ENCODE data around the gene S100PBP.

The S100PBP gene

DNA sequence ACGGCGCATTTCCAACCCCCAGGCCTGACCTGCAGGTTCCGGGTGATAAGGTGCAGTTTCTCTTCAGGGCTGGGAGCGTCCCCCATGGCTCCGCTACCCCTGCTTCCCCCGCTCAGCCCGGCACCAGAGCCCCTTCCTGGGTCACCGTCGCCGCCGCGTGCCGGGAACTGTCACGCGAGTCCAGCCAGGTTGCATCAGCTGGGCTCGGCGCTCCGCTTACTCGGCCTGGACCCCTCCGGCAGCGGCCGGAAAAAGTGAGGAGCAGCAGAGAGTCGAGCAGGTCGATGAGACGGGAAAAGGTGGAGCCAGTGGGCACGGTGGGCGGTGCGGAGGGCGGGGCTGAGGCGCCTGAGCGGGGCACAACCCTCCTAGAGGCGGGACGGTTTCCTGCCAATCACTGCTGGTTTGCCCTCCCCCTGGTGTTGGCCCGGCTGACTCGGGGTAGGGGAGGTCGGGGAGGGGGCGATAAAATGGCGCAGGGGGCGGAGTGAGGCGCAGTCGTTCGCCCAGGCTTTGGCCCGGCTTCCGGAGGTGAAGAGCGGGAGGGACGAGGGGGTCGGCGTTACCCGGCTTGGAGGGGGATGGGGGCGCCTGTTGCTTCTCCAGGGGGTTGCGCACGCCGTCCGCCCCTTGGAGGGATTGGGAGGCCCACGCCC is at the start of gene S100PBP, which contains the start of gene YARS1:
Gene S100PBP (plus strand): TSS at position 495 of the 656 bp plus-strand sequence. CDS start 8,447 bp downstream, outside the sequence.
Gene YARS1 (minus strand): TSS at position 200 of the 656 bp plus-strand sequence. CDS start 114 bp downstream, at position 86.
- Histone ChIP-seq H3K9me3 (ENCODE audit: control insufficient read depth, insufficient read depth, low read length) (no peaks in the 10 kb centered on the region), H3K9ac (ENCODE audit: low read depth, low read length) (peak within 1 kb of the TSS; percentile 98), H3K27me3 (ENCODE audit: control insufficient read depth, insufficient read depth, low read length) (no peaks in the 10 kb centered on the region), H3K4me1 (ENCODE audit: control insufficient read depth, insufficient read depth, low read length) (peaks cover 9% of the 10 kb centered on the region), H3K4me3 (ENCODE audit: low read depth, low read length) (peak within 1 kb of the TSS; percentile 95), H3K36me3 (ENCODE audit: control insufficient read depth, insufficient read depth, low read length) (peaks cover 13% of the 10 kb centered on the region), H3K27ac (ENCODE audit: low read depth, low read length) (peak within 1 kb of the TSS; percentile 99)

DNA sequence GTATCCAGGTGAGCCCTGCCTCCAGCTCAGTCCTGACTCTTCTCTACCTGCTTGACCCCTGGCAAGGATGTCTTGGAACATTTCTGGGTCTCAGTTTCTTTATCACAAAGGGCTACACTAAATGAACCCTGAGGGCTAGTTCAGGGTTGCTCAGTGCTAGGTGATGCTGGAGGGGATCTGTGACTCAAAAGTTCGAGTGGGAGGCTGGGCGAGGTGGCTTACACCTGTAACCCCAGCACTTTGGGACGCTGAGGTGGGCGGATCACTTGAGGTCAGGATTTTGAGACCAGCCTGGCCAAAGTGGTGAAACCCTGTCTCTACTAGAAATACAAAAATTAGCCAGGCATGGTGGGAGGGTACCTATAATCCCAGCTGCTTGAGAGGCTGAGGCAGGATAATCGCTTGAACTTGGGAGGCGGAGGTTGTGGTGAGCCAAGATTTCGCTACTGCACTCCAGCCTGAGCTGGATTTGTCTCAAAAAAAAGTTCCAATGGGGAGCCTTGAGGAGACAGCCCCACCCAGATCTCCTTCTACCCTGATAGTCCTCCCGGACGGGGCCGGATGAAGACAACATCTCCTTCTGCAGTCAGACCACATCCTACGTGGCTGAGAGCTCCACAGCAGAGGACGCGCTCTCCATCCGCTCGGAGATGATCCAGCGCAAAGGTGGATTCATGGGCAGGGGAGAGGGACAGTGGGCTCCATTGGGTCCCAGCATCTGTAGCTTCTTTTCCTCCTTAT is 49.2 kb upstream of the S100PBP start:
- Histone ChIP-seq H3K4me1 (ENCODE audit: control insufficient read depth, insufficient read depth, low read length) (peaks cover 24% of the 10 kb centered on the region), H3K27ac (ENCODE audit: low read depth, low read length) (no peak overlapping the region)

DNA sequence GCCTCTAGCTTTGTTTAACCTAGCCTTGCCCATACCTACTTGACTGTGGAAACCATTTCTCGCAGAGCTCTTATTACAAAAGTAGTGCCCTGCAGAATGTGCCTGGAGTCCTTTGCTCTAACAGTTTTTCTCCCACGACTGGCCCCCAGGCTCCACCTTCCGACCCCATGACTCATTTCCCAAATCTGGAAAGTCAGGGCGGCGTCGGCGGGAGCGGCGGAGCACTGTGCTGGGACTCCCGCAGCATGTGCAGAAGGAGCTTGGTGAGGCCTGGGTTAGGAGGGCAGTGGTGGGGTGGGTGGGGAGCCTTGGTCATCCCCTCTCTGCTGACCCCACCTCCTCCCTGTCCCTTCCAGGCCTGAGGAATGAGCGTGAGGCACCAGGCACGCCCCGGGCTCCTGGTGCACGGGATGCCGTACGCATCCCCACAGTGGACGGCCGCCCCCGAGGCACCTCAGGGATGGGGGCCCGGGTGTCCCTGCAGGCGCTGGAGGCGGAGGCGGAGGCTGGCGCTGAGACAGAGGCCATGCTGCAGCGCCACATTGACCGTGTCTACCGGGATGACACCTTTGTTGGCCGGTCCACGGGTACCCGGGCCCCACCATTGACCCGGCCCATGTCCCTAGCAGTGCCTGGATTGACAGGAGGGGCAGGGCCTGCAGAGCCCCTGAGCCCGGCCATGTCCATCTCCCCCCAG is 47.8 kb upstream of the S100PBP start:
- Histone ChIP-seq H3K9ac (ENCODE audit: low read depth, low read length) (no peak overlapping the region), H3K4me3 (ENCODE audit: low read depth, low read length) (no peak overlapping the region), H3K9me3 (ENCODE audit: control insufficient read depth, insufficient read depth, low read length) (no peaks in the 10 kb centered on the region), H3K27ac (ENCODE audit: low read depth, low read length) (no peak overlapping the region), H3K4me1 (ENCODE audit: control insufficient read depth, insufficient read depth, low read length) (peaks cover 22% of the 10 kb centered on the region), H3K36me3 (ENCODE audit: control insufficient read depth, insufficient read depth, low read length) (peaks cover 54% of the 10 kb centered on the region), H3K27me3 (ENCODE audit: control insufficient read depth, insufficient read depth, low read length) (no peaks in the 10 kb centered on the region)

More for the DNA sequence above, 49.2 kb upstream of the S100PBP start:
- H3K9me3 ChIP-seq (ENCODE audit: control insufficient read depth, insufficient read depth, low read length): no peaks in the 10 kb centered on the region
- no peak overlapping the region for H3K4me3 ChIP-seq (ENCODE audit: low read depth, low read length)
- H3K36me3 ChIP-seq (ENCODE audit: control insufficient read depth, insufficient read depth, low read length): peaks cover 40% of the 10 kb centered on the region
- H3K9ac ChIP-seq (ENCODE audit: low read depth, low read length): no peak overlapping the region
- H3K27me3 ChIP-seq (ENCODE audit: control insufficient read depth, insufficient read depth, low read length): no peaks in the 10 kb centered on the region

DNA sequence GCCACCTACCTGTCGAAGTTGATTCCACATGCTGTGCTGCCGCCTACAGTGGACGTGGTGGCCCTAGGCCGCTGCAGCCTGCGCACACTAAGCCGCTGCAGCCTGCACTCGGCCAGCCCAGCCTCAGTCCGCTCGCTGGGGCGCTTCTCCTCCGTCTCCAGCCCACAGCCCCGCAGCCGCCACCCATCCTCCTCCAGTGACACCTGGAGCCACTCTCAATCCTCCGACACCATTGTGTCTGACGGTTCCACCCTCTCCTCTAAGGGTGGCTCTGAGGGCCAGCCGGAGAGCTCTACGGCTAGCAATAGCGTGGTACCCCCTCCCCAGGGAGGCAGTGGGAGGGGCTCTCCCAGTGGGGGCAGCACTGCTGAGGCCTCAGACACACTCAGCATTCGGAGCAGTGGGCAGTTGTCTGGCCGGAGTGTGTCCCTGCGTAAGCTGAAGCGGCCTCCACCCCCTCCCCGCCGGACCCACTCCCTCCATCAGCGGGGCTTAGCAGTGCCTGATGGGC is 47.2 kb upstream of the S100PBP start:
- Histone ChIP-seq H3K4me1 (ENCODE audit: control insufficient read depth, insufficient read depth, low read length) (peaks cover 16% of the 10 kb centered on the region), H3K9me3 (ENCODE audit: control insufficient read depth, insufficient read depth, low read length) (no peaks in the 10 kb centered on the region), H3K36me3 (ENCODE audit: control insufficient read depth, insufficient read depth, low read length) (peaks cover 60% of the 10 kb centered on the region), H3K27ac (ENCODE audit: low read depth, low read length) (no peak overlapping the region), H3K27me3 (ENCODE audit: control insufficient read depth, insufficient read depth, low read length) (no peaks in the 10 kb centered on the region), H3K4me3 (ENCODE audit: low read depth, low read length) (no peak overlapping the region), H3K9ac (ENCODE audit: low read depth, low read length) (no peak overlapping the region)

DNA sequence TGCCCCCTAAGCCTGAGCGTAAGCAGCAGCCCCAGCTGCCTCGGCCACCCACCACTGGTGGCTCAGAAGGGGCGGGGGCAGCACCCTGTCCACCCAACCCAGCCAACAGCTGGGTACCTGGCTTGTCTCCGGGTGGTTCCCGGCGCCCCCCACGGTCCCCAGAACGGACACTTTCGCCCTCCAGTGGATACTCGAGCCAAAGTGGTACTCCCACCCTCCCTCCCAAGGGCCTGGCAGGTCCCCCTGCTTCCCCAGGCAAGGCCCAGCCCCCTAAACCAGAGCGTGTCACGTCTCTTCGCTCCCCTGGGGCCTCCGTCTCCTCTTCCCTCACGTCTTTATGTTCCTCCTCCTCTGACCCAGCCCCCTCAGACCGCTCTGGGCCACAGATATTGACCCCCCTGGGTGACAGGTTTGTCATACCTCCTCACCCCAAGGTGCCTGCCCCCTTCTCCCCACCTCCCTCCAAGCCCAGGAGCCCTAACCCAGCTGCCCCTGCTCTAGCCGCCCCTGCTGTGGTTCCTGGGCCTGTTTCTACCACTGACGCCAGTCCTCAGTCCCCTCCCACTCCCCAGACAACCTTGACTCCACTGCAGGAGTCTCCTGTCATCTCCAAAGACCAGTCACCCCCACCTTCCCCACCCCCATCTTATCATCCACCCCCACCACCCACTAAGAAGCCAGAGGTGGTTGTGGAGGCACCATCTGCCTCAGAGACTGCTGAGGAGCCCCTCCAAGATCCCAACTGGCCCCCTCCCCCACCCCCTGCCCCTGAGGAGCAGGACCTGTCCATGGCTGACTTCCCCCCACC is 46.5 kb upstream of the S100PBP start:
- Histone ChIP-seq H3K4me1 (ENCODE audit: control insufficient read depth, insufficient read depth, low read length) (peaks cover 18% of the 10 kb centered on the region), H3K27me3 (ENCODE audit: control insufficient read depth, insufficient read depth, low read length) (no peaks in the 10 kb centered on the region), H3K36me3 (ENCODE audit: control insufficient read depth, insufficient read depth, low read length) (peaks cover 66% of the 10 kb centered on the region), H3K27ac (ENCODE audit: low read depth, low read length) (no peak overlapping the region), H3K9me3 (ENCODE audit: control insufficient read depth, insufficient read depth, low read length) (no peaks in the 10 kb centered on the region), H3K9ac (ENCODE audit: low read depth, low read length) (no peak overlapping the region), H3K4me3 (ENCODE audit: low read depth, low read length) (no peak overlapping the region)

DNA sequence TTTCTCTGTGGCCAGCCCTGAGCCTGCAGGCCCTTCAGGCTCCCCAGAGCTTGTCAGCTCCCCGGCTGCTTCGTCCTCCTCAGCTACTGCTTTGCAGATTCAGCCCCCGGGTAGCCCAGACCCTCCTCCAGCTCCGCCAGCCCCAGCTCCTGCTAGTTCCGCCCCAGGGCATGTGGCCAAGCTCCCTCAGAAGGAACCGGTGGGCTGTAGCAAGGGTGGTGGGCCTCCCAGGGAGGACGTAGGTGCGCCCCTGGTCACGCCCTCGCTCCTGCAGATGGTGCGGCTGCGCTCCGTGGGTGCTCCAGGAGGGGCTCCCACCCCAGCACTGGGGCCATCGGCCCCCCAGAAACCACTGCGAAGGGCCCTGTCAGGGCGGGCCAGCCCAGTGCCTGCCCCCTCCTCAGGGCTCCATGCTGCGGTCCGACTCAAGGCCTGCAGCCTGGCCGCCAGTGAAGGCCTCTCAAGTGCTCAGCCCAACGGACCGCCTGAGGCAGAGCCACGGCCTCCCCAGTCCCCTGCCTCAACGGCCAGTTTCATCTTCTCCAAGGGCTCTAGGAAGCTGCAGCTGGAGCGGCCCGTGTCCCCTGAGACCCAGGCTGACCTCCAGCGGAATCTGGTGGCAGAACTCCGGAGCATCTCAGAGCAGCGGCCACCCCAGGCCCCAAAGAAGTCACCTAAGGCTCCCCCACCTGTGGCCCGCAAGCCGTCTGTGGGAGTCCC is 45.7 kb upstream of the S100PBP start:
- Histone ChIP-seq H3K9me3 (ENCODE audit: control insufficient read depth, insufficient read depth, low read length) (no peaks in the 10 kb centered on the region), H3K27ac (ENCODE audit: low read depth, low read length) (no peak overlapping the region), H3K4me1 (ENCODE audit: control insufficient read depth, insufficient read depth, low read length) (peaks cover 10% of the 10 kb centered on the region), H3K9ac (ENCODE audit: low read depth, low read length) (no peak overlapping the region), H3K4me3 (ENCODE audit: low read depth, low read length) (no peak overlapping the region), H3K36me3 (ENCODE audit: control insufficient read depth, insufficient read depth, low read length) (peaks cover 74% of the 10 kb centered on the region), H3K27me3 (ENCODE audit: control insufficient read depth, insufficient read depth, low read length) (no peaks in the 10 kb centered on the region)

DNA sequence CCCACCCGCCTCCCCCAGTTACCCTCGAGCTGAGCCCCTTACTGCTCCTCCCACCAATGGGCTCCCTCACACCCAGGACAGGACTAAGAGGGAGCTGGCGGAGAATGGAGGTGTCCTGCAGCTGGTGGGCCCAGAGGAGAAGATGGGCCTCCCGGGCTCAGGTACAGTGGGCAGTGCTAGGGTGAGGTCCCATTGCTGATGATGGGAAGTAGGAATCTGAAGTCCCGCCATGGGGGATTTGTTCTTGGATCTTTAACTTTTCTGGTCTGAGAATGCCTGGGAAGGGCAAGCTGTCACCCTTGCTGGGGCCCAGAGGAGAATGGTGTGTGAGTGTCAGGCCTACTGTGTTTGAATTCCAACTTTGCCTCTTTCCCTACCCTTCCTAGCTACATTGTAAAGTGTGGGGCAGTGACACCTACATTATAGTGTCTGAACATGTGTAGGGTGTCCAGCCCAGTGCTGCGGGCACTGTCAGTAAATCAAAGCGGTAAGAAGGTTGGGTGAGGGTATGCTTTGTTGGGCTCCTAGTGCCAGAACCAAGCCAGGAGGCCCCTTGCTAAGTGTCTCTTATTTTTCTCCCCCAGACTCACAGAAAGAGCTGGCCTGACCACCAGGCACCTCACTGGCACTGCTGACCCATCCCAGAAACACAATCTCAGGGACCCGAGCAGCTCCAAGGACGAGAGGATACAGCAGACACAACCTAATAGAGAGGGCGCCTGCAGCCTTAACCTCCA is 45.0 kb upstream of the S100PBP start:
- Histone ChIP-seq H3K4me1 (ENCODE audit: control insufficient read depth, insufficient read depth, low read length) (peaks cover 4% of the 10 kb centered on the region; the same call in 1 of the 2 replicates), H3K4me3 (ENCODE audit: low read depth, low read length) (no peak overlapping the region), H3K9ac (ENCODE audit: low read depth, low read length) (no peak overlapping the region), H3K27ac (ENCODE audit: low read depth, low read length) (no peak overlapping the region), H3K36me3 (ENCODE audit: control insufficient read depth, insufficient read depth, low read length) (peaks cover 80% of the 10 kb centered on the region), H3K9me3 (ENCODE audit: control insufficient read depth, insufficient read depth, low read length) (no peaks in the 10 kb centered on the region), H3K27me3 (ENCODE audit: control insufficient read depth, insufficient read depth, low read length) (no peaks in the 10 kb centered on the region)

DNA sequence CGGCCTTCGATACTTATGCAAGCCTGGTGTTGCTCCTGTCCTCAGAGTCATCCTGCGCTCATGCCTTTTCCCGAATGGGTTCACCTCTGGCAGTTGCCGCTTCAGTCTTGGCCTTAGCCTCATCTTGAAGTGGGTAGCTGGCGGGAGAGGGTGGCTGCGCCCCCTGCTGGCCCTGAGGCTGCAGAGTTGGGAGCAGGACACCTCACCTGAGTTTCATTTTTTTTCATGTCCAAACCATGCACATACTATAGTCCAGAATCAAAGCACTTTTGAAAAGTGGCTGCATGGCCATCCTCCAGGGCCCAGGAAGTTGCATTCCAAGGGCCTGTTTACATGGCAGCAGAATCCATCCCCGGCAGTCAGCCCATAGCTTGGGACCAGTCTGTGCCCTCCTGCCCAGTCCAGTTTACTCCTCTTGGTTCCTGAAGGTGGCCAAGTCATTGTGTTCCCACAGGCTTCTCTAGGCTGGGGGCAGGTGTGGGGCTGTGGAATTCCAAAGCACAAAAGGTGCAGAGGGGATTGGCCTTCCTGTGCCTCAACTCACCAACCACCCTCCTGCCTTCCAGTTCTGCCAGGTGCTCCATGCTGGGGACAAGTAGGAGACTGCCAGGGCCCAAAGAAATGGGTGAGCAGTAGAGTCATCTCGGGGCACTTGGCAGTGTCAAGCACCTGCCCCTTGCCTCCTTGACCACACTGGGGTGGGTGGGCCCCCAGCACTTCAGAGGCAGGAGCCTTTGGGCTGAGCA is 44.3 kb upstream of the S100PBP start:
- H3K36me3 ChIP-seq (ENCODE audit: control insufficient read depth, insufficient read depth, low read length): peaks cover 80% of the 10 kb centered on the region

DNA sequence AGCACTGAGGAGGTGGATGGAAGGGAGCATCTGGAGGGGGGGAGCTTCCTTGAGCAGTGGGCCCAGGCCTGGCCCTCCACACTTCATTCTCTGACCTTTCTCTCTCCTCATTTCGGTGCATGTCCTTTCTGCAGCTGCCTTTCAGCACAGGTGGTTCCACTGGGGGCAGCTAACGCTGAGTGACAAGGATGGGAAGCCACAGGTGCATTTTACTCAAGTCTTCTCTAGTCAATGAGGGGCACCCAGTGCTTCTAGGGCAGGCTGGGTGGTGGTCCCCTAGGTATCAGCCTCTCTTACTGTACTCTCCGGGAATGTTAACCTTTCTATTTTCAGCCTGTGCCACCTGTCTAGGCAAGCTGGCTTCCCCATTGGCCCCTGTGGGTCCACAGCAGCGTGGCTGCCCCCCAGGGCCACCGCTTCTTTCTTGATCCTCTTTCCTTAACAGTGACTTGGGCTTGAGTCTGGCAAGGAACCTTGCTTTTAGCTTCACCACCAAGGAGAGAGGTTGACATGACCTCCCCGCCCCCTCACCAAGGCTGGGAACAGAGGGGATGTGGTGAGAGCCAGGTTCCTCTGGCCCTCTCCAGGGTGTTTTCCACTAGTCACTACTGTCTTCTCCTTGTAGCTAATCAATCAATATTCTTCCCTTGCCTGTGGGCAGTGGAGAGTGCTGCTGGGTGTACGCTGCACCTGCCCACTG is 43.5 kb upstream of the S100PBP start:
- Histone ChIP-seq H3K4me1 (ENCODE audit: control insufficient read depth, insufficient read depth, low read length) (peaks cover 4% of the 10 kb centered on the region; the same call in 1 of the 2 replicates), H3K27me3 (ENCODE audit: control insufficient read depth, insufficient read depth, low read length) (no peaks in the 10 kb centered on the region), H3K9me3 (ENCODE audit: control insufficient read depth, insufficient read depth, low read length) (no peaks in the 10 kb centered on the region), H3K36me3 (ENCODE audit: control insufficient read depth, insufficient read depth, low read length) (peaks cover 76% of the 10 kb centered on the region), H3K27ac (ENCODE audit: low read depth, low read length) (peak overlapping the region; percentile 41), H3K4me3 (ENCODE audit: low read depth, low read length) (no peak overlapping the region), H3K9ac (ENCODE audit: low read depth, low read length) (no peak overlapping the region)

More for the DNA sequence above, 44.3 kb upstream of the S100PBP start:
- peaks cover 4% of the 10 kb centered on the region; the same call in 1 of the 2 replicates for H3K4me1 ChIP-seq (ENCODE audit: control insufficient read depth, insufficient read depth, low read length)
- H3K9me3 ChIP-seq (ENCODE audit: control insufficient read depth, insufficient read depth, low read length): no peaks in the 10 kb centered on the region
- peak overlapping the region; percentile 41 for H3K27ac ChIP-seq (ENCODE audit: low read depth, low read length)
- H3K9ac ChIP-seq (ENCODE audit: low read depth, low read length): no peak overlapping the region
- H3K27me3 ChIP-seq (ENCODE audit: control insufficient read depth, insufficient read depth, low read length): no peaks in the 10 kb centered on the region
- H3K4me3 ChIP-seq (ENCODE audit: low read depth, low read length): no peak overlapping the region

Measured in HUES48 (cell line).